DOHH2 (cell line): ENCODE results near the gene FIGN.

Experiments used
- H3F3A ChIP-seq: fragments of 200-600 bp; sonication (generic), shearing (Covaris generic); 2 replicates; pipeline ENCODE4 v1.6.0; 2016; ENCODE audit warnings: antibody characterized with exemption, mild to moderate bottlenecking; ENCODE audit not compliant: control insufficient read depth, insufficient read depth
- H3K27ac ChIP-seq: fragments of 200-600 bp; sonication (generic); 2 replicates; pipeline ENCODE4 v1.5.1; 2014; ENCODE audit warnings: low read depth, mild to moderate bottlenecking, low read length, moderate library complexity
- H3K27me3 ChIP-seq: fragments of 200-600 bp; sonication (generic); 2 replicates; pipeline ENCODE4 v1.6.1; 2014; ENCODE audit warnings: mild to moderate bottlenecking, low read length, mixed read lengths; ENCODE audit not compliant: control insufficient read depth
- H3K36me3 ChIP-seq: fragments of 200-600 bp; sonication (generic); 2 replicates; pipeline ENCODE4 v1.6.1; 2014; ENCODE audit warnings: mild to moderate bottlenecking, low read length, moderate library complexity, mixed read lengths; ENCODE audit not compliant: control insufficient read depth
- H3K4me1 ChIP-seq: fragments of 200-600 bp; sonication (generic); 2 replicates; pipeline ENCODE4 v1.6.1; 2014; ENCODE audit warnings: mild to moderate bottlenecking, low read length, mixed read lengths; ENCODE audit not compliant: control insufficient read depth
- H3K4me2 ChIP-seq: fragments of 200-600 bp; sonication (generic); 2 replicates; pipeline ENCODE4 v1.6.0; 2014; ENCODE audit warnings: mild to moderate bottlenecking, low read length, moderate library complexity
- H3K4me3 ChIP-seq: fragments of 200-600 bp; sonication (generic); 2 replicates; pipeline ENCODE4 v1.5.1; 2014; ENCODE audit warnings: mild to moderate bottlenecking, low read length, mixed read lengths
- H3K79me2 ChIP-seq: fragments of 200-600 bp; sonication (generic); 2 replicates; pipeline ENCODE4 v1.6.1; 2014; ENCODE audit warnings: mild to moderate bottlenecking, low read length, mixed read lengths; ENCODE audit not compliant: control insufficient read depth
- H3K9me2 ChIP-seq: fragments of 200-600 bp; sonication (generic); replicated peaks from 2 replicates; pipeline ENCODE4 v1.6.1; 2014; ENCODE audit warnings: mild to moderate bottlenecking, low read length, mixed read lengths; ENCODE audit not compliant: control insufficient read depth
- H3K9me3 ChIP-seq: fragments of 200-600 bp; sonication (generic); 2 replicates; pipeline ENCODE4 v1.6.1; 2014; ENCODE audit warnings: antibody characterized with exemption, low read length, mixed read lengths; ENCODE audit not compliant: control insufficient read depth, insufficient read depth
- H4K20me1 ChIP-seq: fragments of 200-600 bp; sonication (generic); 2 replicates; pipeline ENCODE4 v1.6.0; 2014; ENCODE audit warnings: low read depth, mild to moderate bottlenecking, antibody characterized with exemption, low read length, moderate library complexity; ENCODE audit not compliant: control insufficient read depth, insufficient read depth
- CTCF ChIP-seq: fragments of 200-600 bp; sonication (generic); IDR thresholded peaks from one replicate; pipeline ENCODE4 v1.5.1; 2014; ENCODE audit warnings: antibody characterized with exemption, mild to moderate bottlenecking, low read depth, low read length; ENCODE audit not compliant: poor library complexity, severe bottlenecking
- EZH2phosphoT487 ChIP-seq: fragments of 200-600 bp; sonication (generic); IDR thresholded peaks from 2 replicates; pipeline ENCODE4 v1.6.1; 2017; ENCODE audit warnings: borderline replicate concordance, mild to moderate bottlenecking, antibody characterized with exemption, low read length, moderate library complexity, mixed read lengths

FIGN gene

GRCh38 chr2:163592954-163593622 is 142.7 kb downstream of the FIGN start:
- H3K4me3 ChIP-seq = no peak overlapping the region
- H3F3A ChIP-seq = no peaks in the 10 kb centered on the region
- H3K27ac ChIP-seq = no peak overlapping the region
- H4K20me1 ChIP-seq = no peaks in the 10 kb centered on the region
- H3K27me3 ChIP-seq = no peaks in the 10 kb centered on the region
- TF ChIP-seq CTCF = no peak
- TF ChIP-seq EZH2phosphoT487 = no peak
- H3K36me3 ChIP-seq = no peaks in the 10 kb centered on the region
- H3K4me1 ChIP-seq = no peaks in the 10 kb centered on the region
- no peak overlapping the region for H3K4me2 ChIP-seq
- no peaks in the 10 kb centered on the region for H3K9me3 ChIP-seq
- no peaks in the 10 kb centered on the region for H3K79me2 ChIP-seq
- no peaks in the 10 kb centered on the region for H3K9me2 ChIP-seq

GRCh38 chr2:163591461-163591860 is 144.3 kb downstream of the FIGN start:
- Histone ChIP-seq H3K4me2 (no peak overlapping the region), H3K79me2 (no peaks in the 10 kb centered on the region), H3K4me1 (no peaks in the 10 kb centered on the region), H3K27ac (no peak overlapping the region), H3K27me3 (no peaks in the 10 kb centered on the region), H4K20me1 (no peaks in the 10 kb centered on the region), H3K9me2 (no peaks in the 10 kb centered on the region), H3K4me3 (no peak overlapping the region), H3K36me3 (no peaks in the 10 kb centered on the region), H3F3A (no peaks in the 10 kb centered on the region), H3K9me3 (no peaks in the 10 kb centered on the region)
- no peak for TF ChIP-seq CTCF
- no peak for TF ChIP-seq EZH2phosphoT487

GRCh38 chr2:163580757-163581156 is 155.1 kb downstream of the FIGN start:
- H4K20me1 ChIP-seq = no peaks in the 10 kb centered on the region

More at GRCh38 chr2:163580757-163581156, 155.1 kb downstream of the FIGN start:
- H3K36me3 ChIP-seq = no peaks in the 10 kb centered on the region
- no peaks in the 10 kb centered on the region for H3K9me2 ChIP-seq
- H3K27ac ChIP-seq = no peak overlapping the region
- H3K4me2 ChIP-seq = no peak overlapping the region
- H3F3A ChIP-seq = no peaks in the 10 kb centered on the region
- H3K4me3 ChIP-seq = no peak overlapping the region
- no peaks in the 10 kb centered on the region for H3K79me2 ChIP-seq
- no peaks in the 10 kb centered on the region for H3K9me3 ChIP-seq
- no peaks in the 10 kb centered on the region for H3K4me1 ChIP-seq
- TF ChIP-seq EZH2phosphoT487 (no peak), CTCF (no peak)
- H3K27me3 ChIP-seq = no peaks in the 10 kb centered on the region
